ENCODE results near the gene PDK2. TPM values are rescaled to one million over a fixed set of nuclear protein-coding genes. Genes with fewer than 3 reads are reported as not detected.

PDK2 gene
- total RNA-seq, 1 donor: 37.8 TPM

DNA sequence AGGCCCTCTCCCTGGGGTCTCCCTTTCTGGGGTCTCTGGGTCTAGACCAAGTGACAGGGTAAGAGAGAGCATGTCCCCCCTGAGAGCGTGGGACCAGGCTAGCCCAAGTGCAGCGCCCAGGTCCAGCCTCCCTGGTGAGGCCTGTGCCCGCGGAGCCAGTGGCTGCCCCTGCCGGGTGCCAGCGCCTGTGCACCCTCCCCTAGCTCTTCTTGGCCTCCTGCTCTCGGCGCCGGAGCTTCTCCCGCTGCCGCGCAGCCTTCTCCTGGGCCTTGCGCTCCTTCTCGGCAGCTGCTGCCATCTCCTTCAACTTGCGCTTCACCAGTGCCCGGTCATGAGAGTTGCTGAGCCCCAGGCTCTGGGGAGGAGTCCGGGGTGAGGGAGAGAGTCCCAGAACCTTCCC, 17.5 kb downstream of the PDK2 start:
- TF ChIP-seq, protein P1, sequence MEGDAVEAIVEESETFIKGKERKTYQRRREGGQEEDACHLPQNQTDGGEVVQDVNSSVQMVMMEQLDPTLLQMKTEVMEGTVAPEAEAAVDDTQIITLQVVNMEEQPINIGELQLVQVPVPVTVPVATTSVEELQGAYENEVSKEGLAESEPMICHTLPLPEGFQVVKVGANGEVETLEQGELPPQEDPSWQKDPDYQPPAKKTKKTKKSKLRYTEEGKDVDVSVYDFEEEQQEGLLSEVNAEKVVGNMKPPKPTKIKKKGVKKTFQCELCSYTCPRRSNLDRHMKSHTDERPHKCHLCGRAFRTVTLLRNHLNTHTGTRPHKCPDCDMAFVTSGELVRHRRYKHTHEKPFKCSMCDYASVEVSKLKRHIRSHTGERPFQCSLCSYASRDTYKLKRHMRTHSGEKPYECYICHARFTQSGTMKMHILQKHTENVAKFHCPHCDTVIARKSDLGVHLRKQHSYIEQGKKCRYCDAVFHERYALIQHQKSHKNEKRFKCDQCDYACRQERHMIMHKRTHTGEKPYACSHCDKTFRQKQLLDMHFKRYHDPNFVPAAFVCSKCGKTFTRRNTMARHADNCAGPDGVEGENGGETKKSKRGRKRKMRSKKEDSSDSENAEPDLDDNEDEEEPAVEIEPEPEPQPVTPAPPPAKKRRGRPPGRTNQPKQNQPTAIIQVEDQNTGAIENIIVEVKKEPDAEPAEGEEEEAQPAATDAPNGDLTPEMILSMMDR (IDR thresholded peaks at IDR 0.05; ENCODE audit: insufficient read depth, low read length): no peak
- no peak for DNase-seq (ENCODE audit: low read depth)
- H3K4me3 ChIP-seq (ENCODE audit: low read depth, low read length): no peak overlapping the region

DNA sequence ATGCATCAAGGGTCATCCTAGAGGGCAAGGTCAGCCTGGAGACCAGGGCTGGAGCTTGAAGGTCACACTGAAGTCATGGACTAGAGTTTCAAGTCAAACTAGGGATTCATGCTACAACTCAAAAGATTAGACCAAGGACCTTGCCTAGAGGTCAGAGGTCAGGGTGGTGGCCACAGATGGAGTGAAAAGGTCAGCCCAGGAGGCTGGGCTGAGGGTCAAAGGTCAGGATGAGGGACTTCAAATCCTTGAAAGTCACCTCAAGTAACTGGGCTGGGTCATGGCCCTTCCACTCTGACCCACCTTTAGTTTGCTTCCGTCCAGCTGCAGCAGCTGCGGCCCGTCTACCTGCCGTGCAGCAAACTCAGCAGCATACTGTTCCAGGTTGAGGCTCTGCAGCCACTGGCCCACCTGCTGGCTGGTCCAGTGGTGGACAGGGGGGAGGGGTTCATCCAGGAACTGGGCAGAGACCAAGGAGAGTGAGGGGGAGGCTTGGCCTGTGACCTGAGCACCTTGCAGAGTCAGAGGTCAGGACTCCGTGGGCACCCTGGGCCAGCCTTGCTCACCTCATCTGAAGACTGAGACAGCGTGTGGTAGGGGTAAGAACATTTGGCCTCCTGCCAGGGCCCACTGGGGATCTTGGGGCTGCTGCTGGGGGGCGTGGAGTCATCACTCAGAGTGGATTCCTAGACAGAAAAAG, 18.6 kb downstream of the PDK2 start:
- TF ChIP-seq, protein P1 (IDR thresholded peaks at IDR 0.05; ENCODE audit: insufficient read depth, low read length): no peak
- no peak for DNase-seq (ENCODE audit: low read depth)
- H3K4me3 ChIP-seq (ENCODE audit: low read depth, low read length): no peak overlapping the region

DNA sequence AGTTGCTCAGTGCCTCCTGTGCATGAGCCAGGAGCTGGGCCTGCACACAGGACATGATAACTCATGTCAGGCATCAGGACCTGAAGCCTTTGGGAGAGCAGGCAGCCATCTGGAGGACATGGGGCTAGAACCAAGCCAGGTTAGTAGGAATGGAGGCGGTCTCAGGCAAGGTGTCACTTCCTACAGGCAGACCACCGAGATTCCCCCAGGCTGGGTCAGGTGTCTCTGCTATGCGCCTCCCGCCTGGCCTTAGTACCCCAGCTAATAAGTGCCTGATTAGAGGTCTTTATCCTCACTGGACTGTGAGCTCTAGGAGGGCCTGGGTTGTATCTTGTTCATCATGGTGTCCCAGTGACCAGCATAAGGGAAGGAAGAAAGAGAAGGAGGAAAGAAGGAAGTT, 19.2 kb downstream of the PDK2 start:
- no peak overlapping the region for H3K4me3 ChIP-seq (ENCODE audit: low read depth, low read length)
- TF ChIP-seq, protein P1 (IDR thresholded peaks at IDR 0.05; ENCODE audit: insufficient read depth, low read length): no peak
- DNase-seq (ENCODE audit: low read depth): no peak

DNA sequence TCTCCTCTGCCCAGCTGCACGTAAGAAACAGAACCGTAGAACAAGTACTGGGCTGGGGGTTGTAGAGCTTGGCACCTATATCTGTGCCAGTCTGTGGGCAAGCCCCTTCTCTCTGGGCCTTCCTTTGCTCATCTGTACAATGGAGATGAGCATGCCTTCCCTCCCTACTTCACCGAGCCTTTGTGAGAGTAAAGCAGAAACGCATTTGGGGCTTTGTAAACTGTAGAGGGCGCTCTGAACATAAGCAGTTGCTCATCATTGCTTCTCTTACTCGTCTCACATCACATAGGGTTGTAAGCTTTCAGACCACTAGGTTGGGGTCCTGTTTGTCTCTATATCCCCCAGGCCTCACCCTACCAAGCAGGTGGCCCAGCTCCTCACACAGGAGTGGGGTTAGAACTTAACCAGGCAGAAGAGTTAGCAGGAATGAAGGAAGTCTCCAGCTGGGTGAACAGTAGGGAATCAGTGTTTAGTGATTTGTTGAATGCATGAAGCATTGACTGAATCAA, 19.8 kb downstream of the PDK2 start:
- TF ChIP-seq, protein P1 (IDR thresholded peaks at IDR 0.05; ENCODE audit: insufficient read depth, low read length): peak; percentile 77
- DNase-seq (ENCODE audit: low read depth): peak; percentile 78
- H3K4me3 ChIP-seq (ENCODE audit: low read depth, low read length): no peak overlapping the region

DNA sequence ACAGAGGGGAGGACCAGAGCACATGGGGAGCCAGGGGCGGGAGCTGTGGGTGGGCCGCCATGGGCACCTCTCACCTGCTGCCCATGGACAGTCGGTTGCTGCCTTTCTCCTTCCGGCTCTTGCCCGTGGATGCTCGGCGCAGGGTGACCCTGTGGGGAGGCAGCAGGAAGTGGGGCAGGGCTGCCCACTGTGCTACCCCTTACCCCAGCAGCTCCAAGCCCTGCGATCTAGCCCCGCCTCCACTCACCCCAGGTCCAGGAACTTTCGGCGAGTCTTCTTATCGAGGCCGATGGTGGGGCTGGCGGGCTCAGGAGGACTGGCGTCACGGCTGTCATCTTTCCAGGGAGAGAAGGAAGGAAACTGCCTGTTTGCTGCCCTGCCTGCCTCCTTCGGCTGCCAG, 20.6 kb downstream of the PDK2 start:
- H3K4me3 ChIP-seq (ENCODE audit: low read depth, low read length): no peak overlapping the region
- no peak for DNase-seq (ENCODE audit: low read depth)
- TF ChIP-seq, protein P1 (IDR thresholded peaks at IDR 0.05; ENCODE audit: insufficient read depth, low read length): no peak

DNA sequence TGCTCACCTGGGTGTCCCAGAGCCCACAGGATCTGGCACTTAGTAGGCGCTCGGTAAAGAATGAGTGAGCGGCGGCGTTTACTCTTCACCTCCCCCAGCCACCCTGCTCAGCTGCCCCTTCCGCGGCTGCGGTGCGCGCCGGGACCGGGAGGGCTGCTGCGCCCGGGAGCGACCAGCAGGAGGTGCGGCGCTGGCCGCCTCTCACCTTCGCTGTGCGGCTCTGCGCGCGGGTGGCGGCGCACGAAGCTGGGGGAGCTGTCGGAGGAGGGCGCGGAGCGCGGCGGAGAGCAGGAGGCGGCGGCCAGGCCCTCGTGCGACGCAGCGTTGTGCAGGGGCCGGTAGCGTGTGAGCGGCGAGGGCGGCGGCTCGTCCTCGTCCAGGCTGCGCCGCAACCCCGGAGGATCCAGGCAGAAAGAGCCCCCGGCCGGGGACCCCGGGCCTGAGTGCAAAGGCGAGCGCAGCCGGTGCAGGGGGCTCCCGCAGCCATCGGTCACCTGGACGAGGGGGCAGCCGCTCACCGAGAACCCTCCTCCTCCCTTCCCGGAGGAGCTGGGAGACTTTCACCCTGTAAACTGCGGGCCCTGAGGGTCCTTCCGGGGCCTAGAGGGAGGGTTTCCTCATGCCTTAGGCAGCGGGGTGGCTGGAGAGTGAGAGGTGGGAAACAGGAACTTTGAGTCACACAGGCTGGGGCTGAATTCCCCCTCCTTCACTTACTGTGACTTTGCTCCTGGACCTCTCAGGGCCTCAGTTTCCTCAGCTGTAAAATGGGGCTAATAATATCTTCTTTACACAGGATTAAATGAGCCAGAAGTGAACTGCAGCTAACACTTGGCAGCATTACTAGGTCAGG, 22.3 kb downstream of the PDK2 start:
- DNase-seq (ENCODE audit: low read depth): peak; percentile 50
- TF ChIP-seq, protein P1 (IDR thresholded peaks at IDR 0.05; ENCODE audit: insufficient read depth, low read length): peak; percentile 56
- H3K4me3 ChIP-seq (ENCODE audit: low read depth, low read length): peak overlapping the region; percentile 5

Data from fibroblast of the aortic adventitia (primary cell).